Measurements from ENCODE around the gene PRIM2.

GRCh38 chr6:57432157-57432556, 114.7 kb downstream of the PRIM2 start:
- TF ChIP-seq, protein P1, sequence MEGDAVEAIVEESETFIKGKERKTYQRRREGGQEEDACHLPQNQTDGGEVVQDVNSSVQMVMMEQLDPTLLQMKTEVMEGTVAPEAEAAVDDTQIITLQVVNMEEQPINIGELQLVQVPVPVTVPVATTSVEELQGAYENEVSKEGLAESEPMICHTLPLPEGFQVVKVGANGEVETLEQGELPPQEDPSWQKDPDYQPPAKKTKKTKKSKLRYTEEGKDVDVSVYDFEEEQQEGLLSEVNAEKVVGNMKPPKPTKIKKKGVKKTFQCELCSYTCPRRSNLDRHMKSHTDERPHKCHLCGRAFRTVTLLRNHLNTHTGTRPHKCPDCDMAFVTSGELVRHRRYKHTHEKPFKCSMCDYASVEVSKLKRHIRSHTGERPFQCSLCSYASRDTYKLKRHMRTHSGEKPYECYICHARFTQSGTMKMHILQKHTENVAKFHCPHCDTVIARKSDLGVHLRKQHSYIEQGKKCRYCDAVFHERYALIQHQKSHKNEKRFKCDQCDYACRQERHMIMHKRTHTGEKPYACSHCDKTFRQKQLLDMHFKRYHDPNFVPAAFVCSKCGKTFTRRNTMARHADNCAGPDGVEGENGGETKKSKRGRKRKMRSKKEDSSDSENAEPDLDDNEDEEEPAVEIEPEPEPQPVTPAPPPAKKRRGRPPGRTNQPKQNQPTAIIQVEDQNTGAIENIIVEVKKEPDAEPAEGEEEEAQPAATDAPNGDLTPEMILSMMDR (IDR thresholded peaks at IDR 0.05; ENCODE audit: low read length), result no peak
- no peak for TF ChIP-seq EZH2 (optimal IDR thresholded peaks at IDR 0.05; ENCODE audit: low read depth, low read length)
